Retina (tissue), 1 donor: ENCODE data around the gene AMT.

Experiments
- DNase-seq: peaks from one replicate; pipeline ENCODE4 v3.0.0-alpha.2; 2016

AMT gene

GRCh38 chr3:49387721-49388120 is 34.6 kb downstream of the AMT start:
- DNase-seq = no peak

GRCh38 chr3:49386056-49386756 is 36.1 kb downstream of the AMT start:
- DNase-seq = no peak

- no peak for DNase-seq
Measured at GRCh38 chr3:49385617-49386016, 36.7 kb downstream of the AMT start.

GRCh38 chr3:49383387-49383786 is 38.9 kb downstream of the AMT start:
- no peak for DNase-seq

GRCh38 chr3:49378249-49378895 is 43.9 kb downstream of the AMT start:
- DNase-seq = no peak

GRCh38 chr3:49377483-49377882 is 44.8 kb downstream of the AMT start:
- DNase-seq = no peak

- no peak for DNase-seq
Measured at GRCh38 chr3:49371946-49372345, 50.3 kb downstream of the AMT start.

- no peak for DNase-seq
Measured at GRCh38 chr3:49370585-49371290, 51.5 kb downstream of the AMT start.
